Choroid plexus epithelial cell (primary cell): Measurements from ENCODE around the gene KCTD1.

Experiments used
- DNase-seq: peaks from one replicate; pipeline ENCODE4 v3.0.0-alpha.2; 2010; ENCODE audit warnings: low read depth
- H3K4me3 ChIP-seq: 2 replicates; pipeline ENCODE4 v1.5.1; 2011; ENCODE audit warnings: low read depth, mild to moderate bottlenecking, control low read depth, low read length, moderate library complexity
- CTCF ChIP-seq: conservative IDR thresholded peaks from 2 replicates; pipeline ENCODE4 v1.5.1; 2011; ENCODE audit warnings: low read depth, mild to moderate bottlenecking, control low read depth, inconsistent platforms, low read length, moderate library complexity

Gene KCTD1

GRCh38 chr18:26474542-26474941 lies 73.8 kb downstream of the KCTD1 start:
- H3K4me3 ChIP-seq = no peak overlapping the region
- TF ChIP-seq CTCF = no peak
- DNase-seq = no peak

DNA sequence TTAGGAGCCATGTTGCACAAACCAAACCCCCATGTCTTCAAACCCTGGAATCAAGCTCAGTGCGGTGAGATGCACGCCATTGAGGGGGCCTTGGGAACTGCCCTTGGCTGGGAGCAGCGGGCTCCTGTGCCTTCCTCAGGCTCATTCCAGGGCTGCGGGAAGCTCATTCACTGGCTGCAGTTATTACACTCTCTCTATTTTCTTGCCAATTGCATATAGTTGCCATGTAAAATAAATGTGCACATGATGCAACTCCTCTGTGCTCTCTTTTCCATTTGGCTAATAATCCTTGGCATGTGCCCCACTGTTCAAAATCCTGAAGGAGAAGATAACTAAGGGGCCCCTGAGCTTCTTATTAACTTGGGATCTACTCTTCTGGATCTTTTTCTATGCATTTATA lies 74.7 kb downstream of the KCTD1 start:
- no peak for DNase-seq
- no peak overlapping the region for H3K4me3 ChIP-seq
- TF ChIP-seq CTCF = no peak

GRCh38 chr18:26471826-26472225 lies 76.5 kb downstream of the KCTD1 start:
- no peak for TF ChIP-seq CTCF
- H3K4me3 ChIP-seq = no peak overlapping the region
- no peak for DNase-seq

- no peak overlapping the region for H3K4me3 ChIP-seq
- no peak for TF ChIP-seq CTCF
- peak; percentile 71 for DNase-seq
Observed at GRCh38 chr18:26471027-26471426, 77.3 kb downstream of the KCTD1 start.

- no peak for TF ChIP-seq CTCF
- H3K4me3 ChIP-seq = no peak overlapping the region
- DNase-seq = no peak
Observed at GRCh38 chr18:26470011-26470637, 78.2 kb downstream of the KCTD1 start.

DNA sequence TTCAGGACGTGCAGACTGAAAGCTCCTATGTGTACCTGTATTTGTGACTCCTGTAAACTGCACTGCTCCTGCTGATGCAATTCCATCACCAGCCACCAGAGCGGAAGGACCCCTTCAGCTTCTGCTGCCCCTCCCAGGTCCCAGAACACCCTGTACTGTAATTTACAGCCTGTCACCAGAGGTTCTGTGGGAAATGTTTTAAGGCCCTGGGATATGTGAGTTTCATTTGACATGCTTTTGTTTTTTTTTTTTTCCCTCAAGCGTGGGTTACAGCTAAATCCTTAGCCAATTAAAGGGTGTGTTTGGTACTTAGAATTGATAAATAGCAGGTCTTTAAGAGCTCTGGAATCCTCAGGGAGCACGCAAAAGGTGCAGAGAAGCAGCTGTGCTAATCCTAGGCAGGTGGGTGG lies 79.4 kb downstream of the KCTD1 start:
- peak; percentile 76 for TF ChIP-seq CTCF
- DNase-seq = peak; percentile 33
- no peak overlapping the region for H3K4me3 ChIP-seq

DNA sequence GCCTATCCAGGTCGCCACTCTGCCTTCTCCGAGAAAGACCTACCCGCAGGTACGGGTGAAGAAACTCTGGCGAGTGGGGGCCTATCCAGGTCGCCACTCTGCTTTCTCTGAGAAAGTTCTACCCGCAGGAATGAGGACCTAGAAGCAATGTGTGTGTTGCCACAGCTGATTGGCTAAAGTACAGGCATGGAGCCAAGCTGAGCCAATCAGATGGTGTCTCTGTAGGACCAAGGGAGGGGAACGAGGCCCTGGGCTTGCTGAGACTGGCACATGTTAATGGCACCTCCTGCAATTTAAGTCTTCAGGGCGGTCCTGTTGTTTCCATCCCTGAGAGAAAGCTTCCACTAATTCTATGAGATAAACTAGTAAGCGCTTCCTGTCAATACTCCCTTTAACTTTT lies 82.3 kb downstream of the KCTD1 start:
- no peak for TF ChIP-seq CTCF
- H3K4me3 ChIP-seq = no peak overlapping the region
- no peak for DNase-seq
